NK-92 (cell line): ENCODE measurements around the gene FREM1.

Experiments
- DNase-seq: peaks from one replicate; lab custom pipeline; 2025; ENCODE audit not compliant: unreplicated experiment; lab: John Stamatoyannopoulos, UW

The FREM1 gene

GRCh38 chr9:14912859-14913258, 2.6 kb upstream of the FREM1 start:
- DNase-seq, result no peak

DNA sequence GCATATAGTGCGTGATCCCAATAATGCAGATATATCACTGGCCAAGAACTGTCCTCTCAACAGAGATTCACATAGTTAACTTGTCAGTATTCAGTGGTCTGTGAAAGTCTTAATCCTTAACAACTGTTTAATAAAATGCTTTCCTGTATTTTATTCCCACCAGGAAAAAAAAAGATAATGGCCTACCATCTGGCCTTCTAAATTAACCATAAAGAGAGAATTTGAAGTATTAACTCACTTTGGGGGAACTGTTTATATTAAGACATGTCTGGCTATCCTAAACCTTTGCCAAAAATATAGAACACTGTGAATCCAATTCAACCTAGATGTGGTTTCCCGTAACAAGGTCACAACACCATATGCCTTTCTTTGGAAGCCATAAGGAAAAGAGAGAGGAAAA, 818 bp upstream of the FREM1 start:
- no peak for DNase-seq

- no peak for DNase-seq
These were observed 647 bp downstream of the FREM1 start for GRCh38 chr9:14909601-14909960.

DNA sequence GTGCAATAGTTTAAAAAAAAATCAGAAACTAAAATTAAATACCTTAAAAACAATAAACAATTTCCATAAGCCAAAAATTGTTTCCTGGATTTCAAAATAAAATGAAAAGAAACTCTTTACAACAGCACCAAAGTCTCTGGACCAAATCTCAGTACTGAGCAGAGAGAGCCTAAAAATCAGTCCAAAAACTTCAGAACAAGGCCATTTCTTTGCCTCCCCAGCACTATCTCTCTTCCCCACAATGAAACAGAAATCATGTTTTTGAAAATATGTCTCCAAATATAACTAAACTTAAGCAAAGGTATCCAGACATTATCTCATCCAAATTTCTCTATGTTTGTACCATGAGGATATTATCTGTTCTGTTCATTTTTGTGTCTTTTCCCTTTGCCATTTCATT, 1.0 kb downstream of the FREM1 start:
- DNase-seq, result no peak

DNA sequence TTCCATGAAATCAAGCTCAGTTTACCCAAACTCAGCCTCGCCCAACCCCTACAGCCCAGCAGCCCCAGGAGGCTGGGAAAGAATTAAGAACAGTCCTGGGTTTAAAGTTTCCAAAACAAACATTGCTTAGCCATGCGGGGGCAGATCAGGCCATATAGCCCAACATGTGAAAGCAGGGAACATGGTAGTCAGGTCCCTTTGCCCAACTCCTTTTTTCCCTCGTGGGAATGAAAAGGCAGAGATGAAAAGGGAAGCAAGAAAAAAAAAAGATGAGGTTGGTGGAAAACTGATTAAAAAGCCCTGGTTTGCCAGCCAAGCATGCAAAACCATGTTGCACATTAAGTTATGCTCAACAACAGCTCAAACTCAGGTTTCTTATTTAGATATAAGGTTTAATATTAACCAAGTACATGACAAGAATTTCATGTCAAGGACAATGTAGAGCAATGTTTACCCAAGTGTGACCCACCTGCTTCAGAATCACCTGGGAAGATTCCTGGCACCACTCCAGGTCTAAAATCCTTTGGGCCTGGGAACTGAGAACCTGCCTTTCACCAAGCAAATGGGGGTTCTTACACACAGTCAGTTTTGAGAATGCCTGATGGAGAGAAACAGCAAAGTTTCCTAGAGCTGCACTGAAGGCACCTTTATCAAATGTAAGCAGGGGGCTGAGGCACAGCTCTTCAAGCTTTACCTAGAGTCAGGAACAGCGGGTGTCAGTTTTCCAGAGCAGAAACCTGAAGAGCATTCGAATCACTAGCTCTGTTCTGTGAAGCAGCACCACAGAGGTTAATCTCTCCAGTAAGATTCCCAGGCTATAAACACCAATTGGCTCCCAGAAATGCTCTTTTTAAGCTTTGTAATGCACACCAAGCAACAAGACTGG, 1.7 kb downstream of the FREM1 start:
- no peak for DNase-seq

GRCh38 chr9:14907696-14908095, 2.5 kb downstream of the FREM1 start:
- no peak for DNase-seq

- DNase-seq, result no peak
These were observed 2.9 kb downstream of the FREM1 start for GRCh38 chr9:14907360-14907685.

DNA sequence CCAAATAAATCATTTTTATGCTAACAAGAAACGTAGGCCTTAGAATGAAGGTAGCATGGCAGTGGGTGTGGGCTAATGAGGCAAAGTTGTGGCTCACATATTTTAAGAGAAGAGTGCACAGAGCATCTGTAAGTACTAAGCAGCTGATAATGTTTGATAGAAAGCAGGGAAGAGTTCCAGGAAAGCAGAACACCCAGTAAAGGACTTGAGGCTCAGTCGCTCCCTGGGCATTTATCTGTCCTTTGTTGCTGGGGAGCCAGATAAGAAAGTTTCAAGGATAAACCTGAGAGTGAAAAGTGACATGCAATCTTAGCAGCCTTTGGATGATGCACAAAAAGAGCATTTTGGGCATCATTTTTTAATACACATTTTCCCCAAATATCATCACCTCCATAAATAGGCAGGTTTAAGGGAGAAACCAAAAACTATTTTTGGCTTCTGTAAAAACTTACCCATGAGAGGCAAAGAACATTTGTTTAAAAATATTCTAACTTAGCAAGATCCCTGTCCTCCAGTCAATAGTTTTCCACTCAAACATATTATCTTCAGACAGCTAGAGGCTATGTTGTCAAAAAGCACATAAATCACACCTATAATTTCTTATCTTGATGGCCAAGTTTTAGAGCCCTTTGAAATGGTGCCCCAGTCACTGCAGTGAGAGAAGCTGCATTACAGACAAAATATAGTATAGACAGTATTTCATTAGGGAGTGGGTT, 3.4 kb downstream of the FREM1 start:
- DNase-seq, result no peak

DNA sequence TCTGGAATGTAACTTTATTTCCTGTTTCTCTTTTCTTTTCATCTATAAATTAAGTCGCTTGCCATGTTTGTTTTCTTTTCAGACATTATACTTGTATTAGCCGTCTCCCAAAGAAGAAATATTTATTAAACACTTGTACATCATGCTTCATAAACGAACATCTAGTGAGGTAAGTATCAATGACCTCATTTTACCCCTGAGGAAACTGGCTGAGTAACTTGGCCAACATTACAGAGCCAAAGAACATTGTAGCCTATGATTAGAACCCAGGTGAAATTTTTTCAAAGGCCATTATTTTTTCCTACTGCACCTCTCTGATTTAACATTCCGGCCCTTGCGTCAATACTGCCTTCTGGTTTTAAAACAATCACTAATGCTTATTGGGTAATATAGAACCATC, 4.2 kb downstream of the FREM1 start:
- no peak for DNase-seq

- DNase-seq, result no peak
These were observed 7.2 kb downstream of the FREM1 start for GRCh38 chr9:14903040-14903439.

GRCh38 chr9:14902561-14902960, 7.7 kb downstream of the FREM1 start:
- DNase-seq, result no peak

DNA sequence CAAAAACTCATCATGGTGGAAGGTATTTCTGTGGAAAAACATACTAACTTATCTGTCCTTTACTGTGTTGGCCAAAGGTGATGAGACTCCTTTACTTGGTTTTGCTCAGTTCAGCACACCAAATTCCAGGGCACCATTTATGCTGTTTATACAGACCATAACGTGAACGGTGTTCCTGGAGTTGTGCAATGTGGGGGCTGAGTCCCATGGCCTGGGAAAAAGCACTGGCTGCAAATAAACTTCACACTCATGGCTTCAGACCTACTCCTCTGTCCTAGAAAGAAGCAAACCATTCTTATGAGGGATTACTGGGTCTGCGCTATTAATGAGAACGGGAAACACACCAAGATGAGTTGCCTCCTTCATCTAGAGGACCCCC, 10.4 kb downstream of the FREM1 start:
- no peak for DNase-seq

DNA sequence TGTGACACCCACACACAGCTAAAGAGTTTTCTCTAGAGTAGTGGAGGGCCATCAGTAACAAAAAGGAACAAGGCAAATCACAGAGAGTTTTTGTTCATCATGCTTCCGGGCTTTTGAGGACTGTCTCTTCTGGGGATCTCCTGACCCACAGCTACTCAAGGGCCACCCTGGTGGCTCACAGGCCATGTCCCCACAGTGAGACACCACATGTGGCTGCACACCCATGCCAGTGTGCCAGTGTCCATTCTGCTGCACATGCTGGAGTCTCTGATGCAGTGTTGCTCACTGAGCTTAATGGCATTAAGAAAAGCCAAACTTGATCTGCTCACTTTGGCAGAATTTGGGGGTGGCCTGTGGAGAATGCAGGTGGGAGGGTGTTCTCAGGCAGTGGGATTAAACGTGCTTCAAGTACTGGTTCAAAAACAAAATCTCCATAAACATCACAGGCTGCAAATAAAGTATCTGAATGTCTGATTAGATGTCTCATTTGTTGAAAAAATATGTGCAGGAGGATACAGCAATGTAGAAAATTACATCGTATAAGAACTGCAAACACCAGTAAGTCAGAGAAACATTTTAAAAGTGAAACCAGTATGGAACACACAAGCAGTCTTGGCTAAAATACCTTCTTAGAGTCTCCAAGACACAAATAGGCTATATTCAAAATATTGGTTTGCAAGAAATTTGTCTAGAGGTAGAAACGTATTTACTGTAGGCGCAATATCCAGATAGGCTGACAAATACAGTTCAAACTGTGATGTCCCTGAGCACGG, 11.0 kb downstream of the FREM1 start:
- DNase-seq, result no peak

- DNase-seq, result no peak
These were observed 14.4 kb downstream of the FREM1 start for GRCh38 chr9:14895806-14896205.

GRCh38 chr9:14893280-14893679, 16.9 kb downstream of the FREM1 start:
- no peak for DNase-seq

GRCh38 chr9:14891332-14891731, 18.9 kb downstream of the FREM1 start:
- no peak for DNase-seq

DNA sequence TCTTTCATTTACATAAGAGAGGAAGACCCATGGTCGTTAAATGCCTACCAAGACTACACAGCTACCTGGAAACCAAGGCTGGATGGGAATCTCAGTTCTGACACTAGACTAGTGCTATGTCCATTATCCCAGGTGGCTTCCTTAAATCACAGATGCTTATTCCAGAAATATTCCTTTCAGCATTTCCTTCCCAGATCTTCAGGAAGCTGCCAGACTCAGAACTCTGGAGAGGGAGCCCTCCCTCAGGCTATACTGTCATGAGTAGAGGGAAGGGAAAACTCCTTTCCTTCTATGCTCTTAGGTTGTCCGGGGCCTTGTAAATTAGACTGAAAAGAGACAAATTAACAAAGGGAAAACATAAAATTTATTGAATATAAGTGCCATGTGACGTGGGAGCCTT, 20.8 kb downstream of the FREM1 start:
- no peak for DNase-seq

DNA sequence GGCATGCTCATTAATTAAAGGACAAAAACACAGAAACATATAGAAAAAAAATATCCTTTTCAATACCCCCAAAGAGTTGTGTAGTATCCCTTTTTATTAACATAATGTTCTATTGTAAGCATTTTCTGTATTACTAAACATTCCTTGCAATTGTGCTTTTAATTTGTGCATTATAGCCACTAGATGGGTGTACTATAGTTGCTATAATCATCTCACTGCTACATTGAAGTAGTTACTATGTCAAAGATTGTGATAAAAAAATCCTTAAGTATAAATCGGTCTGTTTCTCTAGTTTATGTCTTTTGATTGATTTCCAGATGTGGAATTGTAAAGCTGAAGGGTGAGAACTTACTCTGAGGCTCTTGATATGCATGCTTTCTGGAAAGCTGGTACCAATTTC, 21.4 kb downstream of the FREM1 start:
- no peak for DNase-seq

- no peak for DNase-seq
These were observed 22.0 kb downstream of the FREM1 start for GRCh38 chr9:14888272-14888671.

GRCh38 chr9:14887149-14887548, 23.1 kb downstream of the FREM1 start:
- DNase-seq, result no peak

GRCh38 chr9:14883310-14883944, 26.8 kb downstream of the FREM1 start:
- DNase-seq, result no peak

- no peak for DNase-seq
These were observed 28.1 kb downstream of the FREM1 start for GRCh38 chr9:14882090-14882489.
